OCI-LY1 (cell line): Measurements from ENCODE around the gene MYO16.
"Not testable (repeated sequence)": the region's sequence is repeated elsewhere in the genome, so short reads cannot be mapped to it uniquely, and the experiment has no call there.

Experiments used
- CTCF ChIP-seq: fragments of 200-600 bp; sonication (generic), shearing (Covaris generic); IDR thresholded peaks from 2 replicates; pipeline ENCODE4 v1.5.1; 2017; ENCODE audit warnings: mild to moderate bottlenecking, antibody characterized with exemption, low read length, moderate library complexity, mixed read lengths
- EZH2 ChIP-seq: fragments of 200-600 bp; sonication (generic), shearing (Covaris generic); IDR thresholded peaks from 2 replicates; pipeline ENCODE4 v1.8.0; 2017; ENCODE audit warnings: borderline replicate concordance, mixed run types, mild to moderate bottlenecking, antibody characterized with exemption, low read length, moderate library complexity, mixed read lengths

- not testable (repeated sequence) for TF ChIP-seq CTCF, EZH2
Measured at GRCh38 chr13:108913731-108914130, 284.3 kb downstream of the MYO16 start.
